Stimulated activated CD4-positive, alpha-beta T cell treated with anti-CD3 and anti-CD28 coated beads, Interleukin-1b, Interleukin-23, amount 100 ng/mL, for 24 hours (primary cell): ENCODE data around the gene PLEKHD1.
"Not testable (repeated sequence)": the region's sequence is repeated elsewhere in the genome, so short reads cannot be mapped to it uniquely, and the experiment has no call there.

Experiments used
- DNase-seq, 4 experiments: peaks; one replicate each; pipeline ENCODE4 v3.0.0-alpha.2; 2020; ENCODE audit warnings: low read depth in 4 of 4, low spot score in 1 of 4

Gene PLEKHD1

GRCh38 chr14:69484444-69485314, at the start of gene PLEKHD1:
Gene PLEKHD1 (plus strand): TSS chr14:69484728. CDS start chr14:69484966, 238 bp downstream.
- DNase-seq, result peak in 1 of 4 experiments; percentile 13

- no peak for DNase-seq
Measured at GRCh38 chr14:69439521-69440270, 44.8 kb upstream of the PLEKHD1 start.

DNA sequence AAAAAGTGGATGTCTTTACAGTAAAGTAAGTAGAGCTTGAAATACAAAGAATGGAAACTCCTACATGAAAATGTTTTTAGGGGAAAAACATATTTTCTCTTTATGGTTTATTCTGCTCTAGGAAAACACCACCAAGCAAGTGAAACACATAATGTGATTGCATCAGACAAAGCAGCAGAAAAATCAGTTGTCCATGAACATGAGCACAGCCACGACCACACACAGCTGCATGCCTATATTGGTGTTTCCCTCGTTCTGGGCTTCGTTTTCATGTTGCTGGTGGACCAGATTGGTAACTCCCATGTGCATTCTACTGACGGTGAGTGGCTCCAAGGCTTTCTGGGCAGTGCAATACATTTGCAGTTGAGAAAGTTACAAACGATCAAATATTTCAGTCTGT, 42.6 kb upstream of the PLEKHD1 start:
- no peak for DNase-seq

GRCh38 chr14:69443296-69443805, 41.2 kb upstream of the PLEKHD1 start:
- no peak for DNase-seq

DNA sequence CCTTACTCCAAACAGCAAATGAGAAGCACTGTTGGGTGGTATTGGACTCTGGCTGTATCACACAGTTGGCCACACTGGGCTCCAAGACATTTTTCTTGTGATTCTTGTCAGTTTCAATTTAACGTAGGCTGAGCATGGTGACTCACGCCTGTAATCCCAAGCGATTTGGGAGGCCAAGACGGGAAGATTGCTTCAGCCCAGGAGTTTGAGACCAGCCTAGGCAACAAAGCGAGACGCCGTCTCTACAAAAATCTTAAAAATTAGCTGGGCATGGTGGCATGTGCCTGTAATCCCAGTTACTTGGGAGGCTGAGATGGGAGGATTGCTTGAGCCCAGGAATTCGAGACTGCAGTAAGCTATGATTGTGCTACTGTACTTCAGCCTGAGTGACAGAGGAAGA, 35.3 kb upstream of the PLEKHD1 start:
- DNase-seq, result no peak

GRCh38 chr14:69451941-69452340, 32.6 kb upstream of the PLEKHD1 start:
- DNase-seq, result no peak

GRCh38 chr14:69458350-69458749, 26.2 kb upstream of the PLEKHD1 start:
- DNase-seq, result no peak

DNA sequence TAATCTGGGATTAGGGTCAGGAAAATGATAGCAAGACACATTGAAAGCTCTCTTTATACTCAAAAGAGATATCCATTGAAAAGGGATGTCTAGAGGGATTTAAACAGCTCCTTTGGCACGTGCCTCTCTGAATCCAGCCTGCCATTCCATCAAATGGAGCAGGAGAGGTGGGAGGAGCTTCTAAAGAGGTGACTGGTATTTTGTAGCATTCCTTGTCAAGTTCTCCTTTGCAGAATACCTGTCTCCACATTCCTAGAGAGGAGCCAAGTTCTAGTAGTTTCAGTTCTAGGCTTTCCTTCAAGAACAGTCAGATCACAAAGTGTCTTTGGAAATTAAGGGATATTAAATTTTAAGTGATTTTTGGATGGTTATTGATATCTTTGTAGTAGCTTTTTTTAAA, 25.4 kb upstream of the PLEKHD1 start:
- no peak for DNase-seq

DNA sequence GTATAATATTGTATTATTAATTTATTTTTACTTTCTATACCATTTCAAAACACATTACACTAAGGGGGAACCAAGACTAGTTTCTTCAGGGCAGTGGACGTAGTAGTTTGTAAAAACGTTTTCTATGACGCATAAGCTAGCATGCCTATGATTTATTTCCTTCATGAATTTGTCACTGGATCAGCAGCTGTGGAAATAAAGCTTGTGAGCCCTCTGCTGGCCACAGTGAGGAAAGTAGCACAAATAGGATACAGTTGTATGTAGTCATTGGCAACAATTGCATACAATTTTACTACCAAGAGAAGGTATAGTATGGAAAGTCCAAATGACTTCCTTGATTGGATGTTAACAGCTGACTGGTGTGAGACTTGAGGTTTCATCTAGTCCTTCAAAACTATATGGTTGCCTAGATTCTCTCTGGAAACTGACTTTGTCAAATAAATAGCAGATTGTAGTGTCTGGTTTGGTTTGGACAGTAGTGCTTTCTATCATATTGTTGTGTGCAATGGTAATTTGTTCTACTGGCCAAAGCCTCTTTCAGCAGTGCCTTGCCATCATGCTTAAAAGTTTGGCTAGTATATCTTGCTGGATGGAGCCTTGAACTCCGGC, 24.3 kb upstream of the PLEKHD1 start:
- peak; percentile 19 to 29 (median 20) for DNase-seq

- DNase-seq, result no peak
Measured at GRCh38 chr14:69464379-69464778, 20.1 kb upstream of the PLEKHD1 start.

DNA sequence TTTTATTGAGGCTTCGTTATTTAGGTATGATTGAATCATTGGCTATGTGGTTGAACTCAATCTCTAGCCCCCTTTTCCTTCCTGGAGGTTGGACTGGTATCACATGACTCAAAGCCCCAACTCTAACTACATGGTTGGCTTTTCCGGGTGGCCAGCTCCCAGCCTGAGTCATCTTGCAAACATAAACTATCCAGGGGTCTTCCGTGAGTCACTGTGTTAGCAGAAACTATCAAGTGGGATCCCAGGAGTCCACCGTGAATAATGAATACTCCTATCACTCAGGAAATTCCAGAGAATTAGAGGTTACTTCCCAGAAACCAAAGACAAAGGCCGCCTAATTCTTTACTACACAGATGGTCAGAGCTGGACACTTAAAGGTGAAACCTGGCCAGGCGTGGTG, 19.7 kb upstream of the PLEKHD1 start:
- no peak for DNase-seq

GRCh38 chr14:69468949-69469348, 15.6 kb upstream of the PLEKHD1 start:
- DNase-seq, result no peak

DNA sequence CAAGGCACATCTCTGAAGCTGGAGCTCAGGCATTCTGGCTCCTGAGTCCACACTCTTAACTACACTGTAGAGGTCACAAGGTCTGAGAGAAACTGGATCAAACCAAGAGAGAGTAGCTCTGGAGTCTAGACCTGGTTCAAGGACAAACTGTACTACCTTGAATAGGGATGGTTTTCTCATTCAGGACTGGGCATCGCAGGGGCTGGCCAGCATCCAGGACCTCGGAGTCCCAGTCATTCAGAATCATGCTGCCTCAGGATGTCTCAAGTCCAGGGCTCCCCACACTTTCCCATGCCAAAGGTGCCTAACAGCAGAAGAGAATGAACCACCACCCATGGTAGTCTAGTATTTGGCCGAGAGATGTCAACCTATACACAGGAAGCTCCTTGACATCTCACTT, 13.1 kb upstream of the PLEKHD1 start:
- no peak for DNase-seq

GRCh38 chr14:69471916-69472315, 12.6 kb upstream of the PLEKHD1 start:
- no peak for DNase-seq

- DNase-seq, result no peak
Measured at GRCh38 chr14:69473260-69473659, 11.3 kb upstream of the PLEKHD1 start.

DNA sequence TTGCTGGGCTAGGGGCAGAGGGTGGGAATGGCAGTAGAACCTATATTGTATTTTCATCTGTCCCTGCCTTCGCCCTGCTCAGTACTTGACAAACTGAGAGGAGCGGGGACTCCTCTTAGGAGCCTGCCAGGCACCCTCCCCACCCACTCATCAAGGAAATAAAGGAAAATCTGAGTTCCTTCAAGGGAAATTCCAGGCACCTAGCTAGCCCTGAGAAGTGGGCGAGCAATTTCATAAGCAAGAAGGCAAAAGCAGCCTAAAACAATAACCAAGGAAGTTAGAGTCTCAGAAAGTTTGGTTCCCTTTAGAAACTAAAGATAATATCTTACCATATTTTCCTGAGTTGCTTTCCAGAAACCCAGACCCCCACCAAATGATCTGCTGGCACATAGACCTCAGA, 10.6 kb upstream of the PLEKHD1 start:
- DNase-seq, result no peak

DNA sequence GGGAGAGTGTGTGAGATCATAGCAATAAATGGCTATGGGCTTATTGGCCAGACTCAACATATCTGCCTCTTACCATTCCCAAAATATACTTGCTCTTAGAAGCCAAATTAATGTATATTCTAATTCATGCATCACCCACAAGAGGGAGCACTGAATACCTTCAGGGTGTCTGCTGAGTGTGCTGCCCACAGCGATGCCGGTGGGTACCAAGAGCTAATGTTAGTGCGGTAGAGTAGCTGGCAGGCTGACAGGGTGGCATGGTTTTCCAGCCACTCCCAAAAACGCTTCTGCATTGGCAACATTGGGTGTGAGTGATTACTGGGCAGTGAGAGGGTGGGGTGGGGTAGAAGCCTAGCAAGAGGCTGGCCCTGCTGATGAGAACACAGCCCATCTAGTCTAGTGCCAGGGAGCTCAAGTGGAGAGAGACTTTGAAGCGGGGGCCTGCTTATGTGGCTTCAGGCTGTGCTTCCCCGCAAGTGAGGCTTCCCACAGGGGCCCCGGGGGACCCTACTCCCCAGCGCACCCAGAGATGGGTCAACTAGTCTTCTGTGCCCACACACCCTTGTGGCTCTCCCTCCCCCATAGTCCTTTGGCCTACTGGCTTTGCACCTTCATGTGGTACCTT, 9.2 kb upstream of the PLEKHD1 start:
- no peak for DNase-seq

- DNase-seq, result not testable (repeated sequence)
Measured at GRCh38 chr14:69476824-69477450, 7.6 kb upstream of the PLEKHD1 start.

- not testable (repeated sequence) for DNase-seq
Measured at GRCh38 chr14:69478055-69478454, 6.5 kb upstream of the PLEKHD1 start.

- DNase-seq, result no peak
Measured at GRCh38 chr14:69479696-69480095, 4.8 kb upstream of the PLEKHD1 start.

GRCh38 chr14:69480136-69480535, 4.4 kb upstream of the PLEKHD1 start:
- DNase-seq, result no peak
